ENCODE results near the gene NTPCR. TPM values are rescaled to one million over a fixed set of nuclear protein-coding genes. Genes with fewer than 3 reads are reported as not detected.
"Not testable (repeated sequence)": the region's sequence is repeated elsewhere in the genome, so short reads cannot be mapped to it uniquely, and the experiment has no call there.

NTPCR gene
- total RNA-seq, 3 donors from 2014 or later = 36.5 to 49.9 (median 46.4) TPM

GRCh38 chr1:232911027-232911599, 39.3 kb upstream of the NTPCR start:
- H3K36me3 ChIP-seq (ENCODE audit: low read depth) = no peaks in the 10 kb centered on the region
- no peaks in the 10 kb centered on the region for H3K4me1 ChIP-seq (ENCODE audit: low read depth)
- H3K9me3 ChIP-seq = no peaks in the 10 kb centered on the region
- no peak overlapping the region for H3K4me3 ChIP-seq
- no peak for ATAC-seq
- intact Hi-C loops (cut with DNase I, micrococcal nuclease) = no loop called here
- TF ChIP-seq CTCF (IDR thresholded peaks at IDR 0.05) = no peak
- no peak for DNase-seq

- no peak for TF ChIP-seq CTCF (IDR thresholded peaks at IDR 0.05)
- intact Hi-C loops (cut with DNase I, micrococcal nuclease) = no loop called here
- Histone ChIP-seq H3K4me1 (ENCODE audit: low read depth) (no peaks in the 10 kb centered on the region), H3K4me3 (no peak overlapping the region), H3K9me3 (no peaks in the 10 kb centered on the region), H3K36me3 (ENCODE audit: low read depth) (no peaks in the 10 kb centered on the region)
- no peak for ATAC-seq
- no peak for DNase-seq
These were observed 37.4 kb upstream of the NTPCR start for GRCh38 chr1:232912845-232913580.

GRCh38 chr1:232914271-232914670, 36.1 kb upstream of the NTPCR start:
- DNase-seq; H3K4me1 ChIP-seq (ENCODE audit: low read depth); H3K9me3 ChIP-seq; H3K36me3 ChIP-seq (ENCODE audit: low read depth); intact Hi-C loops (cut with DNase I, micrococcal nuclease); ATAC-seq; H3K4me3 ChIP-seq: not testable (repeated sequence)

- ATAC-seq = no peak
- H3K9me3 ChIP-seq = no peaks in the 10 kb centered on the region
- no peak overlapping the region for H3K4me3 ChIP-seq
- TF ChIP-seq CTCF (IDR thresholded peaks at IDR 0.05) = no peak
- no peaks in the 10 kb centered on the region for H3K36me3 ChIP-seq (ENCODE audit: low read depth)
- intact Hi-C loops (cut with DNase I, micrococcal nuclease) = no loop called here
- no peak for DNase-seq
- H3K4me1 ChIP-seq (ENCODE audit: low read depth) = no peaks in the 10 kb centered on the region
These were observed 35.2 kb upstream of the NTPCR start for GRCh38 chr1:232915212-232915611.

- Histone ChIP-seq H3K4me3 (no peak overlapping the region), H3K4me1 (ENCODE audit: low read depth) (no peaks in the 10 kb centered on the region), H3K9me3 (no peaks in the 10 kb centered on the region), H3K36me3 (ENCODE audit: low read depth) (no peaks in the 10 kb centered on the region)
- no peak for TF ChIP-seq CTCF (IDR thresholded peaks at IDR 0.05)
- DNase-seq (no peak), ATAC-seq (no peak)
- intact Hi-C loops (cut with DNase I, micrococcal nuclease) = no loop called here
These were observed 33.4 kb upstream of the NTPCR start for GRCh38 chr1:232917053-232917452.

- Histone ChIP-seq H3K36me3 (ENCODE audit: low read depth) (no peaks in the 10 kb centered on the region), H3K9me3 (no peaks in the 10 kb centered on the region), H3K4me3 (no peak overlapping the region), H3K4me1 (ENCODE audit: low read depth) (no peaks in the 10 kb centered on the region)
- ATAC-seq (no peak), DNase-seq (no peak)
- no peak for TF ChIP-seq CTCF (IDR thresholded peaks at IDR 0.05)
- intact Hi-C loops (cut with DNase I, micrococcal nuclease) = no loop called here
These were observed 29.0 kb upstream of the NTPCR start for GRCh38 chr1:232921381-232921780.

Data from mucosa of descending colon (tissue), 3 donors.